ENCODE results near the gene SIGLEC9. TPM values are rescaled to one million over a fixed set of nuclear protein-coding genes. Genes with fewer than 3 reads are reported as not detected.
A peak's percentile ranks its signal among the peaks of the same experiment; 100 is the strongest.

The SIGLEC9 gene
- total and polyA plus RNA-seq, 2 donors (not counting 1 experiment from before 2014, with no cell fraction given) = 0.72 TPM; not detected in 1

DNA sequence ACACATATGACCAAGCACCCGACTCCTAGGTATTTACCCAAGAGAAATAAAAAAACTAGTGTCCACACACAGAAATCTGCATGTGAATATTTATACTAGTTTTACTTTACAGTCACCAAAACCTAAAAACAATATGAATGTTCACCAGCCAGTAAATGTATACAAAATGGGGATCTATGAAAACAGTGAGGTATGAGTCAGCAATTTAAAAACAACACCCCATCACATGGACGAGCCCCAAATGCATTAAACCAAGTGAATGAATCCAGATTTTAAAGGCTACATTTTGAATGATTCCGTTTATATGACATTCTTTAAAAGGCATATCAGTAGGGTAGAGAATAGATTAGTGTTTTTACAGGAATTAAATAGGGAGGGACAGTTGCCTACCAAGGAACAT is 39.5 kb downstream of the SIGLEC9 start:
- peaks cover 37% of the 10 kb centered on the region for H3K27me3 Mint-ChIP-seq
- TF ChIP-seq, protein P1, sequence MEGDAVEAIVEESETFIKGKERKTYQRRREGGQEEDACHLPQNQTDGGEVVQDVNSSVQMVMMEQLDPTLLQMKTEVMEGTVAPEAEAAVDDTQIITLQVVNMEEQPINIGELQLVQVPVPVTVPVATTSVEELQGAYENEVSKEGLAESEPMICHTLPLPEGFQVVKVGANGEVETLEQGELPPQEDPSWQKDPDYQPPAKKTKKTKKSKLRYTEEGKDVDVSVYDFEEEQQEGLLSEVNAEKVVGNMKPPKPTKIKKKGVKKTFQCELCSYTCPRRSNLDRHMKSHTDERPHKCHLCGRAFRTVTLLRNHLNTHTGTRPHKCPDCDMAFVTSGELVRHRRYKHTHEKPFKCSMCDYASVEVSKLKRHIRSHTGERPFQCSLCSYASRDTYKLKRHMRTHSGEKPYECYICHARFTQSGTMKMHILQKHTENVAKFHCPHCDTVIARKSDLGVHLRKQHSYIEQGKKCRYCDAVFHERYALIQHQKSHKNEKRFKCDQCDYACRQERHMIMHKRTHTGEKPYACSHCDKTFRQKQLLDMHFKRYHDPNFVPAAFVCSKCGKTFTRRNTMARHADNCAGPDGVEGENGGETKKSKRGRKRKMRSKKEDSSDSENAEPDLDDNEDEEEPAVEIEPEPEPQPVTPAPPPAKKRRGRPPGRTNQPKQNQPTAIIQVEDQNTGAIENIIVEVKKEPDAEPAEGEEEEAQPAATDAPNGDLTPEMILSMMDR (IDR thresholded peaks at IDR 0.05) = no peak
- TF ChIP-seq EZH2 (IDR thresholded peaks at IDR 0.05; ENCODE audit: borderline replicate concordance, insufficient read depth, low read depth, low read length, poor library complexity, severe bottlenecking) = no peak
- ChIA-PET CTCF (no interaction called here), POLR2A (no interaction called here)
- Histone ChIP-seq H3K36me3 (replicated peaks in 1 of 2; ENCODE audit: control extremely low read depth in 1 of 2, control insufficient read depth in 1 of 2, extremely low read depth in 1 of 2, insufficient read depth in 2 of 2, low read length in 1 of 2) (no peaks in the 10 kb centered on the region), H3K9ac (ENCODE audit: low read length) (no peak overlapping the region), H3K9me3 (ENCODE audit: control extremely low read depth in 1 of 3, control insufficient read depth in 2 of 3, insufficient read depth in 1 of 3, low read length in 2 of 3) (no peaks in the 10 kb centered on the region), H3K27me3 (replicated peaks in 1 of 4; ENCODE audit: control extremely low read depth in 1 of 4, control insufficient read depth in 3 of 4, insufficient read depth in 4 of 4, low read length in 3 of 4) (peaks cover 0 to 19% (median 3%) of the 10 kb centered on the region in 4 experiments), H2AFZ (ENCODE audit: insufficient read depth, low read depth, low read length, poor library complexity, severe bottlenecking) (no peak overlapping the region), H3K79me2 (ENCODE audit: control insufficient read depth, insufficient read depth, low read length) (no peaks in the 10 kb centered on the region), H3K4me1 (ENCODE audit: control insufficient read depth in 2 of 2, insufficient read depth in 2 of 2, low read length in 2 of 2) (no peaks in the 10 kb centered on the region), H3K4me2 (replicated peaks; ENCODE audit: low read depth, low read length, poor library complexity, severe bottlenecking) (no peak overlapping the region), H4K20me1 (ENCODE audit: control insufficient read depth, insufficient read depth, low read length, poor library complexity, severe bottlenecking) (no peaks in the 10 kb centered on the region), H3K27ac (ENCODE audit: low read length in 2 of 2) (no peak overlapping the region), H3K4me3 (ENCODE audit: control extremely low read depth in 1 of 5, extremely low read depth in 1 of 5, insufficient read depth in 1 of 5, low read depth in 2 of 5, low read length in 4 of 5) (no peak overlapping the region)
- no peak for DNase-seq
- H3K4me3 Mint-ChIP-seq = no peak overlapping the region
- whole genome bisulfite sequencing (ENCODE audit: insufficient coverage) = no CpG with 5 or more reads among the region's 3 CpGs
- H3K9me3 Mint-ChIP-seq (ENCODE audit: insufficient read depth) = no peaks in the 10 kb centered on the region
- H3K27ac Mint-ChIP-seq = no peak overlapping the region
- intact Hi-C loops (cut with micrococcal nuclease) = no loop called here
- no peaks in the 10 kb centered on the region for H3K4me1 Mint-ChIP-seq
- no peak for ATAC-seq (ENCODE audit: low read depth)

DNA sequence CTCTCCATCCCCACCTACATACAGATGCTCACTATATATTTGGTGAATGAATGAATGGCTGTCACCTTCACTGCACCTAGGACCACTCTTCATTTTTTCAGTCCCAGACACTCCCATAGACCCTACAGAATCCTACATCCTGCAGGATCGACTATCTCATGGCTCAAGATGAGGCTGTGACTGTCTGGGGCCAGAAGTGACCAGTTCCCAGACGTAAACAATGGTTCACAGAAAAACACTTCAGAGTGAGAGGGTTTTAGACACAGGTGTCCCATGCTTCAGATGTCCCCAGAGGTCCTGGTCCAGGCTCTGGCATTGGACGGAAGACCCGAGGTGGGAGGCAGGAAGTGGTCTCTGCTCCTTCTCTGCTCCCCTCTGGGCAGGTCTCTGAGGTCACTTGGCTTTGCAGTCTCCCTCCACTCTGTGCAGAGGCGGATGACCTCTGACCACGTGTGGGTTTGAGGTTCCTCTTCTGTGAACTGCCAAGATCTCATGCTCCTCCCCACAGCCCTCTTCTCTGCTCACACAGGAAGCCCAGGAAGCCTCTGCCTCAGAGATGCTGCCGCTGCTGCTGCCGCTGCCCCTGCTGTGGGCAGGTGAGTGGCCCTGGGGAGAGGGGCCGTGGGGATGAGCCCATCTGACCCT is 42.3 kb downstream of the SIGLEC9 start:
- no peak for ATAC-seq (ENCODE audit: low read depth)
- TF ChIP-seq, protein P1 (IDR thresholded peaks at IDR 0.05) = no peak
- no peak for TF ChIP-seq EZH2 (IDR thresholded peaks at IDR 0.05; ENCODE audit: borderline replicate concordance, insufficient read depth, low read depth, low read length, poor library complexity, severe bottlenecking)
- POLR2A ChIA-PET = no interaction called here
- no peak for DNase-seq
- H3K9me3 ChIP-seq (ENCODE audit: control extremely low read depth in 1 of 3, control insufficient read depth in 2 of 3, insufficient read depth in 1 of 3, low read length in 2 of 3) = no peaks in the 10 kb centered on the region
- H3K4me1 ChIP-seq (ENCODE audit: control insufficient read depth in 2 of 2, insufficient read depth in 2 of 2, low read length in 2 of 2) = no peaks in the 10 kb centered on the region
- CTCF ChIA-PET = no interaction called here
- intact Hi-C loops (cut with micrococcal nuclease) = no loop called here
- Mint-ChIP-seq H3K9me3 (ENCODE audit: insufficient read depth) (no peaks in the 10 kb centered on the region), H3K4me3 (no peak overlapping the region), H3K4me1 (no peaks in the 10 kb centered on the region), H3K27ac (no peak overlapping the region), H3K27me3 (peaks cover 43% of the 10 kb centered on the region)
- H3K36me3 ChIP-seq (replicated peaks in 1 of 2; ENCODE audit: control extremely low read depth in 1 of 2, control insufficient read depth in 1 of 2, extremely low read depth in 1 of 2, insufficient read depth in 2 of 2, low read length in 1 of 2) = no peaks in the 10 kb centered on the region
- WGBS (ENCODE audit: insufficient coverage) = 14% methylated on average over 9 of the region's 9 CpGs
- no peaks in the 10 kb centered on the region for H4K20me1 ChIP-seq (ENCODE audit: control insufficient read depth, insufficient read depth, low read length, poor library complexity, severe bottlenecking)
- peak overlapping the region; percentile 20 for H2AFZ ChIP-seq (ENCODE audit: insufficient read depth, low read depth, low read length, poor library complexity, severe bottlenecking)
- H3K79me2 ChIP-seq (ENCODE audit: control insufficient read depth, insufficient read depth, low read length) = no peaks in the 10 kb centered on the region
- H3K27me3 ChIP-seq (replicated peaks in 1 of 4; ENCODE audit: control extremely low read depth in 1 of 4, control insufficient read depth in 3 of 4, insufficient read depth in 4 of 4, low read length in 3 of 4) = peaks cover 0 to 14% (median 3%) of the 10 kb centered on the region in 4 experiments
- no peak overlapping the region for H3K4me3 ChIP-seq (ENCODE audit: control extremely low read depth in 1 of 5, extremely low read depth in 1 of 5, insufficient read depth in 1 of 5, low read depth in 2 of 5, low read length in 4 of 5)
- no peak overlapping the region for H3K27ac ChIP-seq (ENCODE audit: low read length in 2 of 2)
- no peak overlapping the region for H3K4me2 ChIP-seq (replicated peaks; ENCODE audit: low read depth, low read length, poor library complexity, severe bottlenecking)
- no peak overlapping the region for H3K9ac ChIP-seq (ENCODE audit: low read length)
